ENCODE data around the gene GIMAP6. TPM values are rescaled to one million over a fixed set of nuclear protein-coding genes. Genes with fewer than 3 reads are reported as not detected.
"Not testable (repeated sequence)": the region's sequence is repeated elsewhere in the genome, so short reads cannot be mapped to it uniquely, and the experiment has no call there.

Gene GIMAP6
- total RNA-seq, 1 experiment from 2014 or later = not detected

- no peak overlapping the region for H3K27ac ChIP-seq
- CTCF ChIA-PET = no interaction called here
Observed at GRCh38 chr7:150586068-150586784, 46.0 kb downstream of the GIMAP6 start.

GRCh38 chr7:150585199-150585598, 47.0 kb downstream of the GIMAP6 start:
- no peak overlapping the region for H3K4me3 ChIP-seq
- no peak for DNase-seq
- intact Hi-C loops (cut with micrococcal nuclease; ENCODE audit: unreplicated experiment) = no loop called here
- H3K27me3 ChIP-seq (ENCODE audit: insufficient read depth, low read depth) = peaks cover 33% of the 10 kb centered on the region; the same call in 1 of the 2 replicates
- H3K27ac ChIP-seq = no peak overlapping the region
- H3K4me1 ChIP-seq (replicated peaks; ENCODE audit: insufficient read depth) = no peaks in the 10 kb centered on the region
- POLR2A ChIA-PET (ENCODE audit: unreplicated experiment) = no interaction called here
- H3K4me2 ChIP-seq = no peak overlapping the region
- H3K36me3 ChIP-seq (ENCODE audit: low read depth) = no peaks in the 10 kb centered on the region
- TF ChIP-seq EZH2 (IDR thresholded peaks at IDR 0.05; ENCODE audit: low read depth) (no peak), CTCF (conservative IDR thresholded peaks at IDR 0.05) (no peak)
- H3K9me3 ChIP-seq (ENCODE audit: insufficient read depth, low read depth) = no peaks in the 10 kb centered on the region
- CTCF ChIA-PET = no interaction called here
- no peaks in the 10 kb centered on the region for H3K9me2 ChIP-seq (ENCODE audit: insufficient read depth)
- H4K20me1 ChIP-seq (ENCODE audit: insufficient read depth) = no peaks in the 10 kb centered on the region
- no peak overlapping the region for H2AFZ ChIP-seq
- no TSS peak for BruUV-seq (replicated peaks)
- H3K79me2 ChIP-seq (ENCODE audit: low read depth) = no peaks in the 10 kb centered on the region
- H3F3A ChIP-seq (ENCODE audit: insufficient read depth, low read depth) = no peaks in the 10 kb centered on the region

More at GRCh38 chr7:150586068-150586784, 46.0 kb downstream of the GIMAP6 start:
- Histone ChIP-seq H3K4me1 (replicated peaks; ENCODE audit: insufficient read depth) (no peaks in the 10 kb centered on the region), H3K36me3 (ENCODE audit: low read depth) (no peaks in the 10 kb centered on the region), H3K4me3 (no peak overlapping the region), H3K4me2 (no peak overlapping the region), H3K27me3 (ENCODE audit: insufficient read depth, low read depth) (peaks cover 33% of the 10 kb centered on the region; the same call in 1 of the 2 replicates), H3F3A (ENCODE audit: insufficient read depth, low read depth) (no peaks in the 10 kb centered on the region), H3K79me2 (ENCODE audit: low read depth) (no peaks in the 10 kb centered on the region), H3K9me2 (ENCODE audit: insufficient read depth) (no peaks in the 10 kb centered on the region), H3K9me3 (ENCODE audit: insufficient read depth, low read depth) (no peaks in the 10 kb centered on the region), H4K20me1 (ENCODE audit: insufficient read depth) (no peaks in the 10 kb centered on the region), H2AFZ (no peak overlapping the region)
- no peak for TF ChIP-seq EZH2 (IDR thresholded peaks at IDR 0.05; ENCODE audit: low read depth)
- TF ChIP-seq CTCF (conservative IDR thresholded peaks at IDR 0.05) = no peak
- intact Hi-C loops (cut with micrococcal nuclease; ENCODE audit: unreplicated experiment) = no loop called here
- DNase-seq = no peak
- no TSS peak for BruUV-seq (replicated peaks)
- POLR2A ChIA-PET (ENCODE audit: unreplicated experiment) = no interaction called here

GRCh38 chr7:150580638-150581394, 51.4 kb downstream of the GIMAP6 start:
- ChIA-PET CTCF (no interaction called here), POLR2A (ENCODE audit: unreplicated experiment) (no interaction called here)
- Histone ChIP-seq H4K20me1 (ENCODE audit: insufficient read depth) (no peaks in the 10 kb centered on the region), H3K9me2 (ENCODE audit: insufficient read depth) (no peaks in the 10 kb centered on the region), H3K4me2 (no peak overlapping the region), H3K36me3 (ENCODE audit: low read depth) (no peaks in the 10 kb centered on the region), H3K9me3 (ENCODE audit: insufficient read depth, low read depth) (no peaks in the 10 kb centered on the region), H3K27ac (no peak overlapping the region), H3K4me1 (replicated peaks; ENCODE audit: insufficient read depth) (no peaks in the 10 kb centered on the region), H3K79me2 (ENCODE audit: low read depth) (no peaks in the 10 kb centered on the region), H3F3A (ENCODE audit: insufficient read depth, low read depth) (no peaks in the 10 kb centered on the region), H3K4me3 (no peak overlapping the region), H2AFZ (no peak overlapping the region), H3K27me3 (ENCODE audit: insufficient read depth, low read depth) (peaks cover 40% of the 10 kb centered on the region; the same call in 1 of the 2 replicates)
- DNase-seq = no peak
- TF ChIP-seq EZH2 (IDR thresholded peaks at IDR 0.05; ENCODE audit: low read depth) = no peak
- TF ChIP-seq CTCF (conservative IDR thresholded peaks at IDR 0.05) = no peak
- intact Hi-C loops (cut with micrococcal nuclease; ENCODE audit: unreplicated experiment) = no loop called here
- BruUV-seq (replicated peaks) = no TSS peak

GRCh38 chr7:150579979-150580637, 52.1 kb downstream of the GIMAP6 start:
- H3F3A ChIP-seq (ENCODE audit: insufficient read depth, low read depth); DNase-seq; H3K36me3 ChIP-seq (ENCODE audit: low read depth); H4K20me1 ChIP-seq (ENCODE audit: insufficient read depth); H3K4me2 ChIP-seq; H3K27ac ChIP-seq; CTCF ChIA-PET; H3K4me3 ChIP-seq; H3K79me2 ChIP-seq (ENCODE audit: low read depth); POLR2A ChIA-PET (ENCODE audit: unreplicated experiment); intact Hi-C loops (cut with micrococcal nuclease; ENCODE audit: unreplicated experiment); H3K4me1 ChIP-seq (replicated peaks; ENCODE audit: insufficient read depth); H2AFZ ChIP-seq; H3K9me2 ChIP-seq (ENCODE audit: insufficient read depth); BruUV-seq (replicated peaks); H3K9me3 ChIP-seq (ENCODE audit: insufficient read depth, low read depth): not testable (repeated sequence)
- H3K27me3 ChIP-seq (ENCODE audit: insufficient read depth, low read depth) = peaks cover 33% of the 10 kb centered on the region; the same call in 1 of the 2 replicates
